ENCODE results near the gene WARS2.

WARS2 gene

DNA sequence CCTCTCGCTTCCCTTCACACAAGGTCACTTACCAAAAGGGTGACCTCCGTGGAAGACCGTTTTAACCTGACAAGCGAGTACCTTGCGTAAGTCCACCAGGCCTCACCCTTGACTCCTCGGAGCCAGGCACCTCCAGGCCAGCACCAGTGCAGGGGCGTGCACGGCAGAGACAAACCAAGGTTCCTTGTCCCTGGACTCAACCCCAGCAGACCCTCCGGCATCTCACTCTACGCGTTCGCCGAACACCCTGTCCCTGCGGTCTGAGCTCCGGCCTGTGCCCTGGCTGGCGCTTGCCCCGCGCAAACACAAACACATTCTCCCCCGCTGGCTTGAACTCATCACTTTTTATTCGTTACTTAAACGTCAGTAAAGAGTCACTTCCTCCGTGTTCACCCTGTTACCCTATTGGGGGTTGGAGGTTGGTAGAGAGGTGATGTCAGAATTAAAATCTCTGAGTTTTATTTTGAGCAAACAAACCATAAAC lies 156.9 kb downstream of the WARS2 start:
- DNase-seq (ENCODE audit: low spot score) = no peak

DNA sequence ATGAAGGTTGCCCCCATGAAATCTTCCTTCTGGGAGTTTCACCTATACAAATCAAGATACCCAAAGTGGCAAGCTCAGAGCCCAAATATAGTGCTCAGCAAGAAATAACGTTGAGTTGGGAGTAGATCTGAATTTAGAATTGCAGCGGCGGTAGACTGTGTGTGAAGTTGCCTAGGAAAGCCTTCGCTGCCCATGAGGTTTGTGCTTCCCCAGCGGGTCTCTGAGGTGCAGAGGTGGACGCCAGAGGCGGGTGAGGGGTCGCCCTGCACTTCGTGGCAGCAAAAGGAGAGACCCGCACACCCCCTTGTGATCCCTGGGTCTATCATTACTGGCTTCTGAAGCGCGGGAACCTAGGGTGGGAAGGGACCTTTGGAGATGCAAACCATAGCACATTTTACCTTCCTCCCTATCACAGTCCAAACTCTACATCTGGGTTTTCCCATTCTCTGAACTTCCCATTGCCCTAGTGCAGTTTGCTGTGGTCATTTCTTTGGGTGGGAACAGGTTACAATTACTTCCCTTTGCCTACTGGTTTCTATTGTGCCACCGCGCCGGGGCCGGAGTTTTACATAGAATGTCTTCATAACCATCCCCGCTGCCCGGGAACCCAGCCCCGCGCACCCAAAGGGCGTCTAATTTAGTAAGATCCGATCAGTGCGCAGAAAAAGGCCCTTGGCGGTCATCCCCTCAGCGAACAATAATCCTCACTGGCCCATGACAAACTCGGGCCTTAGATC lies 157.5 kb downstream of the WARS2 start:
- DNase-seq (ENCODE audit: low spot score) = no peak

DNA sequence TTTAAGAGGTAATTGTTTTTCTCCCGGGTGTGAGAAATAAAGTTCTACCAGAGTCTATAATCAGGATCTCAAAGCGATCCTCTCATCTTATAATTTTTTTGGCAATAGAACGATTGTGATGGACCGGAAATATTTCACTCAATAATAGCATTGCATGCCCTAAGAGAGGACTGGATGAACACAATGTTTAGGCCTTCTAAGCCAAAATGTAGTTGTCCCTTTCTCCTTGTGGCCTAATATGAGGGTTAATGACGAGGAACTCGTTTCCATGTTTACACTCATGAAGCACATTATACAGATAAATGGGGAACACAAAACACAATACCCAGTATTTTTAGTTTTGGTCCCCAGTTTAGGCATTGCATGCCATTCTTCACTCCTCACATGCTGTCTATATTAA lies 158.2 kb downstream of the WARS2 start:
- no peak for DNase-seq (ENCODE audit: low spot score)

DNA sequence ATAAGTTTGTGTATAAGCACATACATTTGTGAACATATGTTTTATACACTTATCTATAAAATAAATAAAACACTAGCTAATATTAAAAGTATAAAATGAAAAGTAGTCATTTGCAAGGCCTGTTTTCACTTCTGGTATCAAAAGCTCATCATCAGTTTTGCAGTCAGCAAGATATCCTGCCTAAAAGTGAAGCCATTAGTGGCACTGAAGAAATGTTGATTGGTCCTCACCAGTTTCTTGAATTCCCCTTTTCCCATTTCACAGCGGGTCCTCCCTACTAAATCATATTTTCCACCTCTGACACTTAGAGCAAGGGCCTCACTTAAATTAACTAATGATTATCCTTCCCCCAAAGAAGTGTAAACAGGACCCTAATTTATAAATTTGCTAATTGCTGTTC lies 159.0 kb downstream of the WARS2 start:
- DNase-seq (ENCODE audit: low spot score) = no peak
